SKM-1 (cell line): ENCODE data around the gene RAP2A.

Experiments used
- DNase-seq: peaks from one replicate; lab custom pipeline; 2025; ENCODE audit not compliant: unreplicated experiment; lab: John Stamatoyannopoulos, UW

RAP2A gene

GRCh38 chr13:97433727-97434396 lies at the start of gene RAP2A:
Gene RAP2A (plus strand): TSS chr13:97434169. CDS start chr13:97434471, 302 bp downstream.
- peak; percentile 68 for DNase-seq

- DNase-seq = peak; percentile 15
Measured at GRCh38 chr13:97384371-97384770, 49.6 kb upstream of the RAP2A start.

- DNase-seq = no peak
Measured at GRCh38 chr13:97385146-97385545, 48.8 kb upstream of the RAP2A start.

- no peak for DNase-seq
Measured at GRCh38 chr13:97385854-97386253, 48.1 kb upstream of the RAP2A start.

GRCh38 chr13:97386801-97387484 lies 47.0 kb upstream of the RAP2A start:
- DNase-seq = peak; percentile 70

GRCh38 chr13:97387485-97387839 lies 46.5 kb upstream of the RAP2A start:
- DNase-seq = peak; percentile 68

GRCh38 chr13:97387890-97388289 lies 46.1 kb upstream of the RAP2A start:
- peak; percentile 53 for DNase-seq

GRCh38 chr13:97388373-97388772 lies 45.6 kb upstream of the RAP2A start:
- no peak for DNase-seq

GRCh38 chr13:97390941-97391600 lies 42.9 kb upstream of the RAP2A start:
- DNase-seq = no peak

- no peak for DNase-seq
Measured at GRCh38 chr13:97392020-97392419, 41.9 kb upstream of the RAP2A start.

- DNase-seq = no peak
Measured at GRCh38 chr13:97394542-97394941, 39.4 kb upstream of the RAP2A start.

- DNase-seq = no peak
Measured at GRCh38 chr13:97395447-97396136, 38.4 kb upstream of the RAP2A start.

- DNase-seq = no peak
Measured at GRCh38 chr13:97397267-97397666, 36.7 kb upstream of the RAP2A start.

- no peak for DNase-seq
Measured at GRCh38 chr13:97401421-97401820, 32.5 kb upstream of the RAP2A start.

- no peak for DNase-seq
Measured at GRCh38 chr13:97403893-97404750, 29.8 kb upstream of the RAP2A start.

GRCh38 chr13:97407540-97407939 lies 26.4 kb upstream of the RAP2A start:
- no peak for DNase-seq

- DNase-seq = no peak
Measured at GRCh38 chr13:97408938-97409337, 25.0 kb upstream of the RAP2A start.

GRCh38 chr13:97411984-97412383 lies 22.0 kb upstream of the RAP2A start:
- DNase-seq = no peak

GRCh38 chr13:97413694-97414093 lies 20.3 kb upstream of the RAP2A start:
- DNase-seq = peak; percentile 23

- no peak for DNase-seq
Measured at GRCh38 chr13:97414392-97414791, 19.6 kb upstream of the RAP2A start.

- DNase-seq = no peak
Measured at GRCh38 chr13:97417698-97418097, 16.3 kb upstream of the RAP2A start.
